HG03469 (cell line): ENCODE measurements around the gene TOX2.
A peak's percentile ranks its signal among the peaks of the same experiment; 100 is the strongest.

Experiments used
- ATAC-seq: cut with Tn5 transposase; IDR thresholded peaks from one replicate; pipeline ENCODE4 v1.9.1; 2021; ENCODE audit warnings: mild to moderate bottlenecking, moderate library complexity, moderate number of reproducible peaks; ENCODE audit not compliant: unreplicated experiment

The TOX2 gene

DNA sequence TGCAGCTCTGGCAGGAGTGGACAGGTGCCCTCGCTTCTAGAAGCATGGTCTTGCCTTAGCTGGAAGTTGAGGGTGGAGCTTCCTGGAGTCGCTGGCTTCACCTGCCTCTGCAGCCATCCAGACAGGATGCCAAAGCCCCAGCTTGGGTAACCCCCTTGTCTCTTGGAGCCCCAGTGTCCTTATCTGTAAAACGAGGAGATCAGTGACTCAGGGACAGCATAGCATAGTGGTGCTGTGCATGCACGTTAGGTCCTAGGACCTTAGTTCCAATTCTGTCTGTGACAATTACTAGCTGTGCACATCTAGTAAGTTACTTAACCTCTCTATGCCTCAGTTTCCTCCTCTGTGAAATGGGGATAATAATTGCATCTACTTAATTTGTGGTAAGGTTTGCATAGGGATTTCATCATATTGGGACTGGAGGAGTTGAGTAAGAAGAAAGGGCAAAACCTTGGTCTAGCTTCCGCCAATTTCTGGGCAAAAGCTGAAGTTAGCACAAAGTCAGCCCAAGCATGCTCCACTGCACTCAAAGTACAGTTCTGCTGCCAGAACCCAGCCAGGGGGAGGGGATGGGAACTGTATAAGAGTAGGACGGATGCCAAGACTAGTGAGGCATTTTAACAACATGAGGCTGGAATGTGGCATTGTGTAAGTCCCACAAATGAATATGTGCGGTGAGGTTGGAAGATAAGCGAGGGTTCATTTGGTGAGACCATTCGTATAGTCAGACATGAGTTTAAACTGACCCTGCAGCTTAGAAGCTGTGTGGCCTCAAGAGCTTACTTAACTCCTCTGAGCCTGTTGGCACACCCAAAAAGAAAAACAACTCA, 24.5 kb downstream of the TOX2 start:
- ATAC-seq = no peak

- ATAC-seq = no peak
Measured at GRCh38 chr20:43939762-43940121, 25.1 kb downstream of the TOX2 start.

DNA sequence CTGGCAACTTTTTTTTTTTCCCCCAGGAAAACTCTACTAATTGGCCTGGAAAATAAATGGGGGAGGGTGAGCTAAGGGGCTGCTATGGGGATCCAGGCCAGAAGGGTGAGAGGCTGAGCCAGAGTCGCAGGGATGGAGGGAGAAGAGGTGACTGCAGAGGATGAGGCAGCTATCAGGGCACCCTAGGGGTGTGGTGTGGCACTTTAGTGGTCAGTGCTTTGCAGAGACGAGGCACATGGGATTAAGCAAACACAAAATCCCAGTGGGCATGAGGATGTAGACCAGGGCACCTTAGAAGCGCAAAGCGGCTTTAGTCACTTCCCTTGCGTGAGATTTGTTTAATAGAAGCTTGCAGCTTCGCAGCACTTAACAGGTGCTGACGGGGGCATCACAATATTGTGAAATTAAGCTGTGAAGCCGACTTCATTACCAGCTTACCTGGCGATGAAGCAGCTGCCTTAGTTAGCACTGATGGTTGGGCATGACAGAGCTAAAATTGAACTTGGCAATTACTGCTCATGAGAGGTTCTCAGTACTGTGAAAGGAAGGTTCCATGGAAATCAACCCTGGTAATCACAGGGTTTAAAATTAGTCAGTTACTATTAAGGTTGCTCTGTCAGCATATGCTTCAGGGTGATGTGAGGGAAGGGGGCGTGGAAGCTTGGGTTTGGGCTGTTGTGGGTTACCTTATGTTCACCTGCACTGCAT, 26.0 kb downstream of the TOX2 start:
- ATAC-seq = no peak

GRCh38 chr20:43941476-43942200, 27.0 kb downstream of the TOX2 start:
- ATAC-seq = no peak

DNA sequence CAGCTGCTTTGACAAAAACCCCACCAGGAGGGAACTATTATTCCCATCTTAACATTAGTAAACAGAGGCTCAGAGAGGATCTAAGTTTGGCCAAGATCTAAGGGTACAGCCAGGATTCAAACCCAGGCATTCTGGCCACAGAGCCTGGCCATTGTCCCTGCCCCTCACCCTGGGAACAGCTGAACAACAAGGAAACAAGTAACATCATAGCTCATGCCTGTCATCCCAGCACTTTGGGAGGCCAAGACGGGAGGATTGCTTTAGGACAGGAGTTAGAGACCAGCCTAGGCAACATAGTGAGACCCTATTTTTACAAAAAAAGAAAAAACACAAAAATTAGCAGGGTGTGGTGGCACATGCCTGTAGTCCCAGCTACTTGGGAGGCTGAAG, 27.5 kb downstream of the TOX2 start:
- no peak for ATAC-seq

DNA sequence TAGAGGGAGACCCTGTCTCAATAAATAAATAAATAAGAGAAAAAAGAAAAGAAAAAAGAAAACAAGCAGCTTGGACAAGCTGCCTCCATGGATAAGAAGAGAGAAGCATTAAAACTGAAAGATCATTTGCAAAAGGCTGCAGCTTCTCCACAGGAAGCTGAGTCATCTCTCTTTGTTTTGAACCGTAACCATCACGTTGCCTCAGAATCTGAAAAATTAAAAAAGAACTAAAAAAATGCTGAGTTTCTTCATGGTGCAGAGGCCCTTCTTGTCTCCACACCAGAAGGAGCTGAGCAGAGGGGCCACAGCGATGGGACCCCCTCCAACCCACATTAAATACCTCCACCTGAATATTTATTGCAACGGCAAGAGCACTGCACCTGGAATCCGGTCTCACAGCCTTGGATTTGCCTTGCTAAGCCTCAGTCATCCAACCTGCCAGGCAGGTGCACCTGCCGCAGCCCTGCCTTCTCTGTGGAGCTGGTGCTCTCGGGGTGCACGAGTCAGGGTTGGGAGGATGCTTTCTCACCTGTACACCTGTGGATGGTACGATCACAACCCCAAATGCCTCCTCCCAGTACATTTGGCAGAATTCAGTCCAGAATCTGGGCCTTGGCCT, 28.1 kb downstream of the TOX2 start:
- ATAC-seq = peak; percentile 47

- no peak for ATAC-seq
Measured at GRCh38 chr20:43943725-43944124, 29.1 kb downstream of the TOX2 start.

DNA sequence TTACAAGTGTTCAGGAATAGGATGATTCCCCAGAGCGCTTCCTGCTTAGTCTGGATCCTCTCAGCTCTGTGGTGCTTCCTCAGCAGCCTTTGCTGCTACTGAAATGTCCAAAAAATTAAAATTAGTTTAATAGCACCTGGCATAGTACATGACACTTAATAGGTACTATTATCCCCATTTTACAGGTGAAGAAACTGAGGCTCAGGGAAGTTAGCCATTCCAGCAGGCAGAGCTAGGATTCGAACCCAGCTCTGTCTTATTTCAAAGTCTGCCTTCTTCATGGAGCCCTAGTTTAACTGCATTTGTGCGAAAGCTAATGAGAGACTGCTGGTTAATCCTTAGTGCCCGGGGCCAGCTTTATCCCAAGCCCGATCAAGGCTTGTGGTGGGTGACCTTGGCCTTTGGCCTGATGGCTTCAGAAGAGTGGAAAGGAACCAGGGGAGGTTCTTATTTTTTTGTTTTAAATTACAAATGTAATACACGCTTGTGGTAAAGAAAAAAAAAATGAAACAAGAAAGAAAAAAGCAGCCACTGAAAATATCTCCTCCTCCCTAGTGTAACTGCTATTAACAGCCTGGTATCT, 30.1 kb downstream of the TOX2 start:
- no peak for ATAC-seq

GRCh38 chr20:43945391-43946205, 30.9 kb downstream of the TOX2 start:
- ATAC-seq = no peak

- ATAC-seq = no peak
Measured at GRCh38 chr20:43946206-43946491, 31.5 kb downstream of the TOX2 start.

GRCh38 chr20:43946659-43947315, 32.1 kb downstream of the TOX2 start:
- ATAC-seq = no peak

GRCh38 chr20:43947316-43947710, 32.7 kb downstream of the TOX2 start:
- no peak for ATAC-seq

- ATAC-seq = no peak
Measured at GRCh38 chr20:43948455-43948854, 33.8 kb downstream of the TOX2 start.

DNA sequence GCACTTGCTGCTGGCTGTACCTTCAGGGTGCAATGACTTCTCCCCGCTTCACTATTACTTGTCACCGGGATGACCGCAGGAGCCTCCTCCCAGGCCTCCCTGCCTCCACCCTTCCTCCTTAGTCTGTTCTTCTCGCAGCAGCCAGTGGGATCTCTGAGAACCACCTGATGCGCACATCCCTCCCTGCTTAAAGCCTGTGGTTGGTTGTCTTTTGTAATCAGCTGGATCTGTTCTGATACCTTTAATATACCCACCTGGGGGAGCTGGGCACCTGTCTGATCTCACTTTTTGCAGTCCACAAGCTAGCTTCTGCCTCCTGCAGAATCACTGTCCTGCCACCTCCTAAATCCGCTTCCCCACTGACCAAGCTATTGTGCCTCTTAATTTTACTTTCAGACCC, 34.6 kb downstream of the TOX2 start:
- no peak for ATAC-seq

DNA sequence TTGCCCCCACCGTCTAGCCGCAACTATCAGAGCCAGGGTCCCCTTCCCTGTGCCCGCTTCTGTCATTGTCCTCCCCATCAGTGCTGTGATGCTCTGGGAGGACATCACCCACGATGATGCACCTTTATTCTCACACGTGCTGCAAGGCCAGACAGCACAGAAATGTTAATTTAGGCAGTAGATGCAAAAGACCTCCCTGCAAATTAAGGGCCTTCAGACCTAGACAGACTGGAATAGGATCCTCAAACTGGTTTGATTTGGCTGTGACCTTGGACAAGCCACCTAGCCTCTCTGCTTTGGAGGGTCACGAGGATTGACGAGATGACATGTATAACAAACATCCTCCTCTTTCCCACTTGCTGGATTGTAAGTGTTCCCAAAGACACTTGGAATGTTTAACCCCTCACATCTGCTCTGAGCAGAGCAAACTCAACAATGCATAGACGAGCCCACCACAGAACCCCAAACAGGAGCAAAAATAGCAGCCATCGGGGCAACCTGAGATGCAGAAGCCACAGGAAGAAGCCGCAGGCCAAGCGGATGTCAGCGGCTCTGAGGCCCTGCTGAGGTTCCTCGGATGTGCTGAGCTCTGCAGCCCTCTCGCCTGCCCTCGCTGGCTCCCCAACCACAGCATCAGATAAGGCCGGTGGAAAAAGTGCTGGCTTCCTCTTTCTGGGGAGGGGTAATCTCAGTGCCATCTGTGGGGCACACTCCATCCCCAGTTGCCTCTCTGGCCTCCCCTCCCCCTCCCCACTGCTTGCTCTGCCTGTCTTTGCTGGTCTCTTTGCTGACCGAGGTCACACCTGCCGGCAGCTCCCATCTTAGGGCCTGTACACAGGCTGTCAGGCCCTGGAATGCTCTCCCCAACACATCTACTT, 35.3 kb downstream of the TOX2 start:
- peak; percentile 65 for ATAC-seq

DNA sequence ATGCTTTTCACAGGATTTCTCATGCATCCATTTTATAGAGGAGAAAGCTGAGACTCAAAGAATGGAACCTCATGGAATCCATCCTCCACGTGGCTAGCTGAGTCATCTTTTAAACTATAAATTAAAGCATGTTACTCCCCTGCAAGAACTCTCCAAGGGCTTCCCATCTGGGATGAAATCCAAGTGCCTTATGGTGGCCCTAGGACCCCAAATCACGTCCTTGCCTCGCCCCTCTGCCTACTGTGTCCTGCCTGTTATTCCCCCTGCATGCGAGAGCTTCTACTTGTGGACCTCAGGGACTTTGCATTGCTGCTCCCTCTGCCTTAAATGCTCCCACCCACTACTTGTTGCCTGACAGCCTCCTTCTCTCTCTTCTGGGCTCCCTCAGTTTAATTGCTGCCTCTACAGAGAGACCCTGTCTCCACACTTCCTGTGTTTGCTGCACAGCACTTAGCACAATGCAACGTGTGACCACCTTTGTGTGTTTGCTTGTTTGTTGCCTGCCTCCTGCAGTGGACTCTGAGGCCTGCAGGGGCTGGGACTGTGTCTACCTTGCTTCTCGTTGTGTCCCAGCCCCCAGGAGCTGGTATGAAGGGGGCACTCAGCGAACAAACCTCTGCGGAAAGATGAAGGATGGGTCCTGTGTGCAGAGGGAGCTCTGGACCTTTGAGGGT, 39.4 kb downstream of the TOX2 start:
- no peak for ATAC-seq

DNA sequence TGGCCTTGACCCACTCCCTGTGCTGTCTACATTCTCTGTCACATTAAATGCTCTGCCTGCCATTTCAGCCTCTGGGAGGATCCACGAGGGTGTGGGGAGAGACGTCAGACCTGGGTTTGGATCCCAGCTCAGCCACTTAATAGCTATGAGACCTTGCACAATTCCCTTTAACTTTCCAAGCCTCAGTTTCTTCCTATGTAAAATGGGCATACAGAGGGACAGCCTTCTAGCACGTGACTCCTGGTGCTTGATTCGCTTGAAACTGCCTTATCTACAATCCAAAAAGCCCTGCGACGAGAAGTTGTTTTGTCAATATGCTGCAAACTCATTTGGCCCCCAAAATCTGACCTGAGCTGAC, 40.0 kb downstream of the TOX2 start:
- ATAC-seq = no peak

DNA sequence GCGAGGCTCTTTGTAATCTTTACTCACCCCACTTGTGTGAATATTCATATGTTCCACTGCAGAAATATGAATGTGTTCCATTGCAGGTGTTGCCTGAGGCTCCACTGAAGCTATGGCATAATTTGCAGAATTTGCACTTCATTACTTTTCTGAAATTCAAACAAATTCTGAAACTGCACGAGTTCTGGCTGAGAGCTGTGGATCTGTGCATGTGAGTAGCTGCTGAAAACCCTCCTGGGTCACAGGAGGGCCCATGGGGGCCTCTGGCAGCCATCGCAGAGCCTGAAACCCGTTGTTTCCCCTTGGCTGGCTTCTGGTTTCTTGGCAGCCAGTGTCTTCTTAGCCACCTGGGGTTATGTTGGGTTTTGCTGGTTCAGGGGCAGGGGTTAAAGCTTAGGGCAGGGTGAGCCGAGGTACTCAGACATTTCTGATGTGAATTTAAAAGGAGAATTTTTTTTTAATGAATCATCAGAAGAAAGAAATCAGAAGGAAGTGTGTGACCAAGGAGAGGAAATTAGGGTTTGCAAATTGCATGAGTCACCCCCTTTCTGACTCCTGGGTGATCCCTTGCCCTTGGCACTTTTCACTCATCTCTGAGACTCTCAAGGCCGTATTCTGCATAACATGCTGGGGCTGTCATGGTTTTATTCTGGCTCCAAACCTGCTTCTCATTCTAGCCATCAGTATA, 40.6 kb downstream of the TOX2 start:
- ATAC-seq = peak; percentile 50
